Esophagus squamous epithelium (tissue), 4 donors: Measurements from ENCODE around the gene PTK7.

ENCODE experiments used
- CTCF ChIP-seq, 6 experiments: fragments of 450-650 bp in 4 of 6; fragments of 200-600 bp in 2 of 6; sonication (generic) in 2 of 6; IDR thresholded peaks; one replicate each; pipeline ENCODE4 v1.5.1; 2016 to 2019; ENCODE audit warnings: antibody characterized with exemption in 6 of 6, mild to moderate bottlenecking in 4 of 6, moderate library complexity in 4 of 6
- POLR2A ChIP-seq, 4 donors: fragments of 450-650 bp; IDR thresholded peaks; one replicate each; pipeline ENCODE4 v1.6.1; 2017; ENCODE audit warnings: antibody characterized with exemption in 4 of 4, mild to moderate bottlenecking in 4 of 4, moderate library complexity in 3 of 4

DNA sequence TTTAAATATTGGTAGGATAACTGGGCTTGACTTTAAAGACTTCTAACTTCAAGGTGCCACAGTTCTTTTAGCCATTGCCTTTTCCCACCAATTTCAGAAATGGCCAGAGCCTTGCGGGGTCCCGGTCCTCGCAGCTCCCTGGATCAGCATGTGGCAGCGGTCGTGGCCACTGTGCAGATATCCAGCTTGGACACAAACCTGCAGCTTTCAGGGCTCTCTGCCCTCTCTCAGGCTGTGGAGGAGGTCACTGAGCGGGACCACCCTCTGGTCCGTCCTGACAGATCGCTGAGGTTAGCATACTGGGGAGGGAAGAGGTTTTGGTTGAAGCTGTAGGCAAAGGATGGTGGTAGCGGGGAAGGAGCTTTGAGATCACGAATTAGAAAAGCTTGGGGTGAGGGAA is 112.3 kb downstream of the PTK7 start:
- TF ChIP-seq CTCF (IDR thresholded peaks at IDR 0.05), result no peak
- TF ChIP-seq POLR2A (IDR thresholded peaks at IDR 0.05), result no peak
